ENCODE measurements around the gene TMEM198. TPM values are rescaled to one million over a fixed set of nuclear protein-coding genes. Genes with fewer than 3 reads are reported as not detected.

Gene TMEM198
- total and polyA plus RNA-seq, 12 donors = 3.3 to 16.2 (median 10.2) TPM

DNA sequence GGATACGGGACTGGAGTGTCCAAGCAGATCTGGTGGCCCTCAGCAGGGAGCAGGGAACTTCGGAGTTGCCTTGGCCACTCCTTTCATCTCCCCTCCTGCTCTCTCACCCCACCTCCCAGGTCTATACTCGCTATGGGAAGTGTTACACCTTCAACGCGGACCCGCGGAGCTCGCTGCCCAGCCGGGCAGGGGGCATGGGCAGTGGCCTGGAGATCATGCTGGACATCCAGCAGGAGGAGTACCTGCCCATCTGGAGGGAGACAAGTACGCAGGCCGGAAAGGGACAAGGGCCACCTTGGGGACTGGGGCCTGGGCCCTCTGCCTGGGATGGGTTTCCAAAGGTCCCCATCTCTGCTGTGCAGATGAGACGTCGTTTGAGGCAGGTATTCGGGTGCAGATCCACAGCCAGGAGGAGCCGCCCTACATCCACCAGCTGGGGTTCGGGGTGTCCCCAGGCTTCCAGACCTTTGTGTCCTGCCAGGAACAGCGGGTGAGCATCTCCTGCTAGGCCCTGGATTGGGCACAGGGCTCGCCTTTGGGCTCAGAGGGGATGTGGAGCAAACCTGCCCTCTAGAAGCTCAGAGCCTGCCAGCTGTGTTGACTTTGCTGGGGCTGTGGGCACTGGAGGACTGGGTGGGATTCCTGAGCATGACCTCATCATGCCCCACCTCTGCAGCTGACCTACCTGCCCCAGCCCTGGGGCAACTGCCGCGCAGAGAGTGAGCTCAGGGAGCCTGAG lies 12.0 kb upstream of the TMEM198 start:
- peaks cover 22% of the 10 kb centered on the region for H3K27me3 ChIP-seq
- WGBS, 4 donors = 69 to 74% (median 71%) methylated on average over 13 to 20 of the region's 20 CpGs
- no peak overlapping the region for H3K27ac ChIP-seq
- no peak overlapping the region for H3K4me3 ChIP-seq
- DNase-seq = no peak
- no peaks in the 10 kb centered on the region for H3K4me1 ChIP-seq (replicated peaks in 1 of 2)
- TF ChIP-seq, protein P1, sequence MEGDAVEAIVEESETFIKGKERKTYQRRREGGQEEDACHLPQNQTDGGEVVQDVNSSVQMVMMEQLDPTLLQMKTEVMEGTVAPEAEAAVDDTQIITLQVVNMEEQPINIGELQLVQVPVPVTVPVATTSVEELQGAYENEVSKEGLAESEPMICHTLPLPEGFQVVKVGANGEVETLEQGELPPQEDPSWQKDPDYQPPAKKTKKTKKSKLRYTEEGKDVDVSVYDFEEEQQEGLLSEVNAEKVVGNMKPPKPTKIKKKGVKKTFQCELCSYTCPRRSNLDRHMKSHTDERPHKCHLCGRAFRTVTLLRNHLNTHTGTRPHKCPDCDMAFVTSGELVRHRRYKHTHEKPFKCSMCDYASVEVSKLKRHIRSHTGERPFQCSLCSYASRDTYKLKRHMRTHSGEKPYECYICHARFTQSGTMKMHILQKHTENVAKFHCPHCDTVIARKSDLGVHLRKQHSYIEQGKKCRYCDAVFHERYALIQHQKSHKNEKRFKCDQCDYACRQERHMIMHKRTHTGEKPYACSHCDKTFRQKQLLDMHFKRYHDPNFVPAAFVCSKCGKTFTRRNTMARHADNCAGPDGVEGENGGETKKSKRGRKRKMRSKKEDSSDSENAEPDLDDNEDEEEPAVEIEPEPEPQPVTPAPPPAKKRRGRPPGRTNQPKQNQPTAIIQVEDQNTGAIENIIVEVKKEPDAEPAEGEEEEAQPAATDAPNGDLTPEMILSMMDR (IDR thresholded peaks at IDR 0.05) = no peak
- no peak for TF ChIP-seq POLR2A (IDR thresholded peaks at IDR 0.05)
- H3K9me3 ChIP-seq (replicated peaks in 1 of 3) = no peaks in the 10 kb centered on the region
- no peaks in the 10 kb centered on the region for H3K36me3 ChIP-seq (replicated peaks in 1 of 2)
- intact Hi-C loops (cut with DNase I) = loop anchor here in 1 of 2 donors (2.0 to 5.0 kb wide), 3 partner anchors 59 to 129 kb away; no protein-coding TSS in a partner anchor

DNA sequence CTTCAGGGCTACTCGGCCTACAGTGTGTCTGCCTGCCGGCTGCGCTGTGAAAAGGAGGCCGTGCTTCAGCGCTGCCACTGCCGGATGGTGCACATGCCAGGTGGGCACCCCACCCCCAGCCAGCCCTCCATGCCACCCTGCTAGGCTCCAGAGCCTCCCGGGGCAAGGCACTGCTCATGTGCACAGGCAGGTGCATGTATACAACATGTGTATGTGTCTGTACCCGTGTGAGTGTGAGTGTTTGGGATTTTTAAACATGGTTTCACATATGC lies 11.5 kb upstream of the TMEM198 start:
- DNase-seq = no peak
- Histone ChIP-seq H3K36me3 (replicated peaks in 1 of 2) (no peaks in the 10 kb centered on the region), H3K27me3 (peaks cover 17% of the 10 kb centered on the region), H3K9me3 (replicated peaks in 1 of 3) (no peaks in the 10 kb centered on the region), H3K4me1 (replicated peaks in 1 of 2) (no peaks in the 10 kb centered on the region), H3K27ac (no peak overlapping the region), H3K4me3 (no peak overlapping the region)
- 38 to 89% (median 73%) methylated on average over 1 to 8 of the region's 8 CpGs for WGBS, 4 donors
- intact Hi-C loops (cut with DNase I) = loop anchor here in 1 of 2 donors (2.0 to 5.0 kb wide), 2 partner anchors 60 to 75 kb away; no protein-coding TSS in a partner anchor
- TF ChIP-seq, protein P1 (IDR thresholded peaks at IDR 0.05) = no peak

DNA sequence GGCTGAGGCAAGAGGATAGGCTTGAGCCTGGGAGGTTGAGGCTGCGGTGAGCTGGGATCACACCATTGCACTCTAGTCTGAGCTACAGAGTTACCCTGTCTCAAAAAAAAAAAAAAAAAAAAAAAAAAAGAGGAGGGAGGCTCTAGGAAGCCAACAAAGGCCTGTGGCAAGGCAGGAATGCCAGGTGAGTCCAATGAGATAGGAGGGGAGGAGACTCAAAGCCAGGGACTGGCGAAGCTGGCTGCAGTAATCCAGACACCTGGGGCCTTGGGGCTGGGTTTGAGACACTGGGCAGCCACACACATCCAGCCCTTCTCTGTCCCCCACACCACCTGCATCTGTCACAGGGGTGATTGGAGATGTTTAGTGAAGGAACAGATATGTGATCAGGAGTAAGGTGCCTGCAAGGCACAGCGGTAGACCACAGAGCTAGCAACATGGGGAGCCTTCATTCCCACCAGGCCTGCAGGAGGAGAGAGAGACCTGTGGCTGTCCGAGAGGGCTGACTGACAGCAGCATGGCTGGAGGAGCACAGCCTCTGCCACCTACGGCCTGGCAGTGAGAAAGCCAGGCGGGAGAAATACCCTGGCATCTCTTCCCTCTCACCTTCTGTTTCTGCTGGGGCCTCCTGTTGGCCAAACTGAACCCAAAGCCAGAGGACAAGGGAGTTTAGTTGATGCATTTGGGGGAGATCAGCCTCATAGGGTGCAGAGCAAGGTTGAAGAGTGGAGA lies 9.7 kb upstream of the TMEM198 start:
- Histone ChIP-seq H3K27ac (no peak overlapping the region), H3K27me3 (peaks cover 3% of the 10 kb centered on the region), H3K4me1 (replicated peaks in 1 of 2) (no peaks in the 10 kb centered on the region), H3K9me3 (replicated peaks in 1 of 3) (no peaks in the 10 kb centered on the region), H3K36me3 (replicated peaks in 1 of 2) (peaks cover 0 to 4% of the 10 kb centered on the region in 2 donors), H3K4me3 (no peak overlapping the region)
- intact Hi-C loops (cut with DNase I) = loop anchor here in 1 of 2 donors (2.0 to 5.0 kb wide), 2 partner anchors 61 to 77 kb away; no protein-coding TSS in a partner anchor
- no peak for DNase-seq
- TF ChIP-seq, protein P1 (IDR thresholded peaks at IDR 0.05) = no peak
- TF ChIP-seq POLR2A (IDR thresholded peaks at IDR 0.05) = no peak
- WGBS, 4 donors = 84 to 96% (median 91%) methylated on average over 6 of the region's 6 CpGs

DNA sequence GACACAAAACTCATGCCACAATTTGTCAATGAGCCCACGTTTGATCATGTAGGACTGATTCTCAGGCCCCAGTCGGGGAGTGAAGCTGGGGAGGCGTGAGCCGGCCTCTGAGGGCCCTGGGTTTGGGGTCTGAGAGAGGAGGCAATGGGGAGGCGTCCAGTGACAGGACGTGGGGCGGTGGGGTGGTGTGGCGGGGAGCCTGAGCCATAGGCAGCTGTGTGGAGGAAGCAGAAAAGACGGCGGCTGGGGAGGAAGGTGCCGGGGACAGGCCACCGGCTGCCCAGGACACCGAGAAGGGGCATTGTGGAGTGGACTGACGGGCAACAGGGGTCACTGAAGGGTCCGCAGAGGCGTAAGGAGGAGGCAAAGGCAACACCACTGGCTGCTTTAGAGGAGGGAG lies 7.4 kb upstream of the TMEM198 start:
- Histone ChIP-seq H3K4me1 (replicated peaks in 1 of 2) (peaks cover 0 to 2% of the 10 kb centered on the region in 2 donors), H3K27ac (no peak overlapping the region), H3K27me3 (no peaks in the 10 kb centered on the region), H3K4me3 (no peak overlapping the region), H3K9me3 (replicated peaks in 1 of 3) (no peaks in the 10 kb centered on the region), H3K36me3 (replicated peaks in 1 of 2) (peaks cover 0 to 25% of the 10 kb centered on the region in 2 donors)
- intact Hi-C loops (cut with DNase I) = loop anchor here in 1 of 2 donors (5.0 kb wide), 1 partner anchor 74 kb away; no protein-coding TSS in a partner anchor
- no peak for TF ChIP-seq POLR2A (IDR thresholded peaks at IDR 0.05)
- TF ChIP-seq, protein P1 (IDR thresholded peaks at IDR 0.05) = no peak
- 75 to 83% (median 77%) methylated on average over 15 to 16 of the region's 16 CpGs for WGBS, 4 donors
- DNase-seq = no peak
